Measurements from ENCODE around the gene PRKAR1B. TPM values are rescaled to one million over a fixed set of nuclear protein-coding genes. Genes with fewer than 3 reads are reported as not detected.

The PRKAR1B gene
- total RNA-seq, 1 donor from 2014 or later, result 14.7 TPM

GRCh38 chr7:630111-630511, 97.0 kb downstream of the PRKAR1B start:
- FAIRE-seq, result no peak
- H3K4me1 Mint-ChIP-seq (ENCODE audit: low read depth, unreplicated experiment), result no peaks in the 10 kb centered on the region
- no peak overlapping the region for H3K4me3 ChIP-seq (ENCODE audit: insufficient read depth, low read depth, low read length)
- DNase-seq (ENCODE audit: low read depth), result no peak
- H3K27ac ChIP-seq (ENCODE audit: low read depth, low read length), result no peak overlapping the region
- H3K4me1 ChIP-seq (ENCODE audit: insufficient read depth, low read length), result no peaks in the 10 kb centered on the region
- H3K4me3 Mint-ChIP-seq (ENCODE audit: unreplicated experiment), result no peak overlapping the region
- no peaks in the 10 kb centered on the region for H3K36me3 ChIP-seq (ENCODE audit: insufficient read depth, low read length)
- H3K36me3 Mint-ChIP-seq (ENCODE audit: low read depth, unreplicated experiment), result peaks cover 1% of the 10 kb centered on the region
- no peak for TF ChIP-seq EZH2 (IDR thresholded peaks at IDR 0.05; ENCODE audit: insufficient read depth, low read length)
- TF ChIP-seq, protein P1, sequence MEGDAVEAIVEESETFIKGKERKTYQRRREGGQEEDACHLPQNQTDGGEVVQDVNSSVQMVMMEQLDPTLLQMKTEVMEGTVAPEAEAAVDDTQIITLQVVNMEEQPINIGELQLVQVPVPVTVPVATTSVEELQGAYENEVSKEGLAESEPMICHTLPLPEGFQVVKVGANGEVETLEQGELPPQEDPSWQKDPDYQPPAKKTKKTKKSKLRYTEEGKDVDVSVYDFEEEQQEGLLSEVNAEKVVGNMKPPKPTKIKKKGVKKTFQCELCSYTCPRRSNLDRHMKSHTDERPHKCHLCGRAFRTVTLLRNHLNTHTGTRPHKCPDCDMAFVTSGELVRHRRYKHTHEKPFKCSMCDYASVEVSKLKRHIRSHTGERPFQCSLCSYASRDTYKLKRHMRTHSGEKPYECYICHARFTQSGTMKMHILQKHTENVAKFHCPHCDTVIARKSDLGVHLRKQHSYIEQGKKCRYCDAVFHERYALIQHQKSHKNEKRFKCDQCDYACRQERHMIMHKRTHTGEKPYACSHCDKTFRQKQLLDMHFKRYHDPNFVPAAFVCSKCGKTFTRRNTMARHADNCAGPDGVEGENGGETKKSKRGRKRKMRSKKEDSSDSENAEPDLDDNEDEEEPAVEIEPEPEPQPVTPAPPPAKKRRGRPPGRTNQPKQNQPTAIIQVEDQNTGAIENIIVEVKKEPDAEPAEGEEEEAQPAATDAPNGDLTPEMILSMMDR (IDR thresholded peaks at IDR 0.05; ENCODE audit: insufficient read depth, low read depth, low read length), result no peak
- H3K27me3 ChIP-seq (ENCODE audit: insufficient read depth, low read length), result no peaks in the 10 kb centered on the region
- no peaks in the 10 kb centered on the region for H4K20me1 ChIP-seq (ENCODE audit: insufficient read depth, low read length)
- no peak overlapping the region for H3K4me2 ChIP-seq (ENCODE audit: low read length)
- no peaks in the 10 kb centered on the region for H3K79me2 ChIP-seq (ENCODE audit: insufficient read depth, low read length)
- H2AFZ ChIP-seq (ENCODE audit: low read depth, low read length), result no peak overlapping the region
- H3K9me3 Mint-ChIP-seq (ENCODE audit: unreplicated experiment), result peaks cover 6% of the 10 kb centered on the region
- no peak overlapping the region for H3K9ac ChIP-seq (ENCODE audit: low read length)
- H3K27me3 Mint-ChIP-seq (ENCODE audit: low read depth, unreplicated experiment), result no peaks in the 10 kb centered on the region
- no peak overlapping the region for H3K27ac Mint-ChIP-seq (ENCODE audit: unreplicated experiment)
- peaks cover 6% of the 10 kb centered on the region for H3K9me3 ChIP-seq (ENCODE audit: insufficient read depth, low read depth, low read length)

- H3K27me3 Mint-ChIP-seq (ENCODE audit: low read depth, unreplicated experiment), result no peaks in the 10 kb centered on the region
- Histone ChIP-seq H3K9ac (ENCODE audit: low read length) (no peak overlapping the region), H3K4me3 (ENCODE audit: insufficient read depth, low read depth, low read length) (no peak overlapping the region), H3K27ac (ENCODE audit: low read depth, low read length) (no peak overlapping the region), H3K79me2 (ENCODE audit: insufficient read depth, low read length) (no peaks in the 10 kb centered on the region), H2AFZ (ENCODE audit: low read depth, low read length) (no peak overlapping the region), H3K36me3 (ENCODE audit: insufficient read depth, low read length) (no peaks in the 10 kb centered on the region), H3K27me3 (ENCODE audit: insufficient read depth, low read length) (no peaks in the 10 kb centered on the region), H3K9me3 (ENCODE audit: insufficient read depth, low read depth, low read length) (peaks cover 6% of the 10 kb centered on the region), H3K4me2 (ENCODE audit: low read length) (no peak overlapping the region), H3K4me1 (ENCODE audit: insufficient read depth, low read length) (no peaks in the 10 kb centered on the region), H4K20me1 (ENCODE audit: insufficient read depth, low read length) (no peaks in the 10 kb centered on the region)
- H3K27ac Mint-ChIP-seq (ENCODE audit: unreplicated experiment), result no peak overlapping the region
- H3K4me3 Mint-ChIP-seq (ENCODE audit: unreplicated experiment), result no peak overlapping the region
- TF ChIP-seq, protein P1 (IDR thresholded peaks at IDR 0.05; ENCODE audit: insufficient read depth, low read depth, low read length), result no peak
- no peak for TF ChIP-seq EZH2 (IDR thresholded peaks at IDR 0.05; ENCODE audit: insufficient read depth, low read length)
- H3K4me1 Mint-ChIP-seq (ENCODE audit: low read depth, unreplicated experiment), result no peaks in the 10 kb centered on the region
- peaks cover 4% of the 10 kb centered on the region for H3K36me3 Mint-ChIP-seq (ENCODE audit: low read depth, unreplicated experiment)
- FAIRE-seq, result no peak
- no peak for DNase-seq (ENCODE audit: low read depth)
- peaks cover 12% of the 10 kb centered on the region for H3K9me3 Mint-ChIP-seq (ENCODE audit: unreplicated experiment)
Measured at GRCh38 chr7:628826-629225, 98.3 kb downstream of the PRKAR1B start.

- FAIRE-seq, result no peak
- H3K27ac ChIP-seq (ENCODE audit: low read depth, low read length), result no peak overlapping the region
- no peak overlapping the region for H2AFZ ChIP-seq (ENCODE audit: low read depth, low read length)
Measured at GRCh38 chr7:628402-628763, 98.7 kb downstream of the PRKAR1B start.

More at GRCh38 chr7:628402-628763, 98.7 kb downstream of the PRKAR1B start:
- H3K9ac ChIP-seq (ENCODE audit: low read length), result no peak overlapping the region
- no peaks in the 10 kb centered on the region for H3K36me3 ChIP-seq (ENCODE audit: insufficient read depth, low read length)
- TF ChIP-seq EZH2 (IDR thresholded peaks at IDR 0.05; ENCODE audit: insufficient read depth, low read length), result no peak
- TF ChIP-seq, protein P1 (IDR thresholded peaks at IDR 0.05; ENCODE audit: insufficient read depth, low read depth, low read length), result no peak
- no peaks in the 10 kb centered on the region for H4K20me1 ChIP-seq (ENCODE audit: insufficient read depth, low read length)
- H3K36me3 Mint-ChIP-seq (ENCODE audit: low read depth, unreplicated experiment), result peaks cover 4% of the 10 kb centered on the region
- H3K79me2 ChIP-seq (ENCODE audit: insufficient read depth, low read length), result no peaks in the 10 kb centered on the region
- no peak overlapping the region for H3K4me3 ChIP-seq (ENCODE audit: insufficient read depth, low read depth, low read length)
- no peak overlapping the region for H3K27ac Mint-ChIP-seq (ENCODE audit: unreplicated experiment)
- H3K4me3 Mint-ChIP-seq (ENCODE audit: unreplicated experiment), result no peak overlapping the region
- H3K27me3 Mint-ChIP-seq (ENCODE audit: low read depth, unreplicated experiment), result no peaks in the 10 kb centered on the region
- H3K4me2 ChIP-seq (ENCODE audit: low read length), result no peak overlapping the region
- peaks cover 15% of the 10 kb centered on the region for H3K9me3 Mint-ChIP-seq (ENCODE audit: unreplicated experiment)
- no peaks in the 10 kb centered on the region for H3K27me3 ChIP-seq (ENCODE audit: insufficient read depth, low read length)
- H3K4me1 ChIP-seq (ENCODE audit: insufficient read depth, low read length), result no peaks in the 10 kb centered on the region
- no peaks in the 10 kb centered on the region for H3K4me1 Mint-ChIP-seq (ENCODE audit: low read depth, unreplicated experiment)
- DNase-seq (ENCODE audit: low read depth), result no peak
- H3K9me3 ChIP-seq (ENCODE audit: insufficient read depth, low read depth, low read length), result peaks cover 6% of the 10 kb centered on the region

Data from astrocyte (in vitro differentiated cells and primary cell).